Fibroblast of villous mesenchyme (primary cell): ENCODE data around the gene KCNK5. TPM values are rescaled to one million over a fixed set of nuclear protein-coding genes. Genes with fewer than 3 reads are reported as not detected.

ENCODE experiments used
- DNase-seq: peaks from one replicate; pipeline ENCODE4 v3.0.0-alpha.2; 2010; ENCODE audit warnings: low read depth
- H3K4me3 ChIP-seq: 2 replicates; pipeline ENCODE4 v1.5.1; 2011; ENCODE audit warnings: low read depth, mild to moderate bottlenecking, low read length
- total RNA-seq: library from RNA; depleted of rRNA; stranded (reverse); fragments of >200 nt; gene quantifications from 2 replicates; pipeline ENCODE4 v1.2.3, GENCODE V29; 2012
- TF ChIP-seq, protein P1 (sequence below): IDR thresholded peaks from 2 replicates; pipeline ENCODE4 v1.5.1; 2012; ENCODE audit warnings: low read depth, mild to moderate bottlenecking, low read length; ENCODE audit not compliant: insufficient read depth

KCNK5 gene
- total RNA-seq, 1 donor, result not detected

DNA sequence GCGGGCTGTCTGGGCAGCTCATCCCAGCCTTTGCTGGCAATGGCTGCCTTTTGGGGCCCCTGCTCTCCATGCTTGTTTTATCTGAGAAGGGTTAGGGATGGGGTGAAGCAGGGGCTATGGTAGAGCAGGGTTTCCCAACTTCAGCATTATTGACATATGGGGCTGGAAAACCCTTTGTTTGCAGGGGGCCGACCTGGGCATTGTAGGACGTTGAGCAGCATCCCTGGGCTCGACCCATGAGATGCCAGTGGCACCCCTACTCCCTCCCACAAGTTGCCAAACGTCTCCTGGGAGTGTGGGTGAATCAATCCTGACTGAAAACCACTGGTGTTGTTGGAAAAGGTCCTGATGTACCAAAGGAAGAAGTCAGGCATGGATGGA, 56.9 kb downstream of the KCNK5 start:
- no peak for DNase-seq
- TF ChIP-seq, protein P1, sequence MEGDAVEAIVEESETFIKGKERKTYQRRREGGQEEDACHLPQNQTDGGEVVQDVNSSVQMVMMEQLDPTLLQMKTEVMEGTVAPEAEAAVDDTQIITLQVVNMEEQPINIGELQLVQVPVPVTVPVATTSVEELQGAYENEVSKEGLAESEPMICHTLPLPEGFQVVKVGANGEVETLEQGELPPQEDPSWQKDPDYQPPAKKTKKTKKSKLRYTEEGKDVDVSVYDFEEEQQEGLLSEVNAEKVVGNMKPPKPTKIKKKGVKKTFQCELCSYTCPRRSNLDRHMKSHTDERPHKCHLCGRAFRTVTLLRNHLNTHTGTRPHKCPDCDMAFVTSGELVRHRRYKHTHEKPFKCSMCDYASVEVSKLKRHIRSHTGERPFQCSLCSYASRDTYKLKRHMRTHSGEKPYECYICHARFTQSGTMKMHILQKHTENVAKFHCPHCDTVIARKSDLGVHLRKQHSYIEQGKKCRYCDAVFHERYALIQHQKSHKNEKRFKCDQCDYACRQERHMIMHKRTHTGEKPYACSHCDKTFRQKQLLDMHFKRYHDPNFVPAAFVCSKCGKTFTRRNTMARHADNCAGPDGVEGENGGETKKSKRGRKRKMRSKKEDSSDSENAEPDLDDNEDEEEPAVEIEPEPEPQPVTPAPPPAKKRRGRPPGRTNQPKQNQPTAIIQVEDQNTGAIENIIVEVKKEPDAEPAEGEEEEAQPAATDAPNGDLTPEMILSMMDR, result no peak
- no peak overlapping the region for H3K4me3 ChIP-seq

DNA sequence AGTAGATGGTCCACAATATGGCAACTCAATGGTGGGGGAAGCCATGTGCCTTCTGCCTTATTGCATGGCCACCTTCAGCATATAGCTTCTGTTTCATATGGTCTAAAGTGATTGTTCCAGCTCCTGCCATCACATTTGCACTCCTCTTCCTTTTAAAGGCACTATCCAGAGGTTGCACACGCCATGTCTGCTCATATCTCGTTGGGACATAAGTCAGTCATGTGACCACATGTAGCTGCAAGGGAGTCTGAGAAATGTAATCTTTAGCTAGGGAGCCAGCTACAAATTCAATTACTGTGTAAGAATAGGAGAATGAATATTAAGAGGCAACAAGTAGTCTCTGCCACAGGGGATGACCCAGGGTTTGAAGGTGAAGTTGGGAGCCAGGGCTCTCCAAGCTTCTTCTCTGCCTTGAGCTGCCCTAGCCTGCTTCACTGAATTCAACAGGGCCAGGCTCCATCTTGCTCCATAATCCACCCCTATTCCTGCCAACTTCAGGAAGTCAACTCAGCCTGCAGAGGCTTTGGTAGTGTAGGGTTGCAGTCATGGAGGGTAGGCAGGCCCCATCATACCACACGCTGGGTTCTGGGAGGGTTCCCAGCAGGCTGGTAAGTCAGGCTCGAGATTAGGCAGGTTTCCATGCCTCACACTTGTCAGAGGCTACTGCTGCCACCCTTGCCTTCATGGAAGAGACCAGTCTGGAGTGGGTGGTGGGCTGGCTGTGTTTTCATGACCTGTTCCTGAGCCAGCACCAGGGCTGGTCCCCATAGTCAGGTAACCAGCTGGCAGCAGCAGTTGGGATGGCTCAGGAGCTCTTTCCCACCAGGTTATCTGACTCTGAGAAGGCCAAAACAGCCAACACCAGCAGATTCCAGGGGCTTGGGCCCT, 57.5 kb downstream of the KCNK5 start:
- TF ChIP-seq, protein P1, result no peak
- no peak overlapping the region for H3K4me3 ChIP-seq
- DNase-seq, result no peak

DNA sequence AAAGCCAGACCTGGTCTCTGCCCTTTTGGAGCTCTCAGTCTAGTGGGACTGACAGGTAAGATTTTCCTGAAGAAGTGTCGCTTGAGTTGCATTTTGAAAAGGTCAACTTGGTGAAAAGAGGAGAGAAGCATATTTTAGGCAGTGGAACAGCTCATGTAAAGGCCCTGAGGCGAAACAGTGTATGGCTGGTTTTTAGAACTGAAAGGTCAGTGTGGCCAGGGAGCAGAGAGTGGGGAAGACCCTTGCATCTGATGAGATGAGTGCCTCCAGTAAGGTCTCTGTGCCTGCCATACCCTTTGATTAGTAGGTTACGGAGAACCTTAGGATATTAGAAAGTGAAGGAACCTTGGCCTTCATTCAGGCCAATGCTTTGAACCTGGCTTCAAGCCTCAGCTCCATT, 58.4 kb downstream of the KCNK5 start:
- no peak for DNase-seq
- no peak overlapping the region for H3K4me3 ChIP-seq
- TF ChIP-seq, protein P1, result no peak

DNA sequence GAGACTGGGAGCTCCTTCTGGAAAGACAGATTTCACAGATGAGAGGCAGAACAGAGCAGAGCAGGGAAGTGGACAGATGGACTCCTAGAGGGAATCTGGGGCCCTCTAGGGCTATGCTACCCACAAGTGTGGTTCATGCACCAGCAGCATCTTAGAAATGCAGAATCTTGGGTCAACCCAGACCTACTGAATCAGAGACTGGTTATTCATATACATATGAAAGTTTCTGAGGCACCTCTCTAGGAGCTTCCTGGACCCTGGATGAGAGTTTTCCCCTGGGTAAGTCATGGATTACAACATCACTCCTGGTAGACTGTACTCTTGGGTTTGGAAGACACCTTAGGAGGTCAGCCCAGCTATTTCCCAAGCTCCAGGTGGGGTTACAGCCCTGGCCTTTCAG, 58.9 kb downstream of the KCNK5 start:
- TF ChIP-seq, protein P1, result no peak
- H3K4me3 ChIP-seq, result no peak overlapping the region
- DNase-seq, result no peak

DNA sequence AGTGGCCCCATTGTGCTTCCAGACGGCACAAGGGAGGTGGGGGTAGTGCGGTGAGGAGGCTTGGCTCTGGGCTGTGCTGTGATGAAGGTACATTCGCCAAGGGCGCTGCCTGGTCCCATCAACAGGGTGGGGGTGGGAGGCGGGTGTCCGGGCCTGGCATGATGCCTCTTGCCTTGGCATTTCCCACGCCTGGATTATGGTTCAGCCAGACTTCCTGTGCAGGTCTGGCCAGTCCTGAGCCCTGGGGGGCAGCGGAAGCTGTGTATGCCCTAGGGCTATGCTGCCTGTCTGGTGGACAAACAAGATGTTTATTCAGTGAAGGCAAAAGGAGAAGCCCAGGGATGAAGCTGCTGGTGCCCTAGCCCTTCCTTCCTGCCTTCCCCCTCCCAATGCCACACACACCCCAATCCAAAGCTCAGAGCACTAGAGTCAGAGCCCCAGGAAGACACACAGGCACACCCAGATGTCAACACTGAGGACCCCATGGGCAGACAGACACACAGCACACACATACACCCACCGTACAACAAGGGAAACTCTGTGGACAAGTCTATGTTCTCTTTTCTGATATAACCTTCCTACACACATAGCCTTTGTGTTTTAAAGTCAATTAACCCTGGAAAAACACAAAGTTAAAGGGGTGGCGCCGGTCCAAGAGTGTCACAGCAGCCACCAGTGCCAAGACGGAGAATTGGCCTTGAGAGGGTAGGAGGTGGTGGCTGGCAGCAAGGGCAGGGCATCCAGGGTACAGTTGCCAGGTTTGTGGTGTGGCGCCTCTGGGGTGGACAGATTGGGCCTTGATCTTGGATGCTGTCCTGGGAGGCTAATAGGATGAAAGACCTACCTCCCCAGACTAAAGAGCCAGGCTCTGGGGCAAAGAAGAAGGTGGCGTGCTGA, 59.6 kb downstream of the KCNK5 start:
- H3K4me3 ChIP-seq, result no peak overlapping the region
- no peak for DNase-seq
- TF ChIP-seq, protein P1, result no peak

DNA sequence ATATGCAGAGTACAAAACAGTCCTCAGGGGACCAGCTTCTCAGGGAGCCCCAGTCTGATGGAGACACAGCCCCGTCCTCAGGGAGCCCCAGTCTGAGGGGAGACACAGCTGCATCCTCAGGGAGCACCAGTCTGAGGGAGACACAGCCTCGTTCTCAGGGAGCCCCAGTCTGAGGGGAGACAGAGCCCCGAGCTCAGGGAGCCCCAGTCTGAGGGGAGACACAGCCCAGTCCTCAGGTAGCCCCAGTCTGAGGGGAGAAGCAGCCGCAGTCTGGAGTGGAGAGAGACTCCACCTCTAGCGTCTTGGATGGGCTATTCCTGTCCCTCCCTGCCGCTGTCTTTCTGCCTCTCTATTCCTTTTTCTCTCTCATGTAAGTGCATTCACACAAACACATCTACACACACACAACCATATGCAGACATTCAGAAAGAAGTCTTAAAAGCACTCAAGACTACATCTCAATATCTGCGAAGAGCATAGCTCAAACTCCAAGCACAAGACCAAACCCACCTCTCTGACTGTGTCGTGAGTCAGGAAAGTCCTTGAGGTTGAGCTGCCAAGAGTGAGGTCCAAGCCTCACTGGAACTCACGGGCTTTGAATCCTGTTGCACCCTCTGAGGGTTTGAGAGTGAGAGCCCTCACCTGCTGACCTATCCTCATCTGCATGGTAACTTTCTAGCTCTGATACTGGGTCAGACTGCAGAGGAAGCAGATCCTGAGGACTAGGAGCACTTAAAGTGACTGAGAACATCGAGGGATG, 61.2 kb downstream of the KCNK5 start:
- TF ChIP-seq, protein P1, result no peak
- no peak for DNase-seq
- no peak overlapping the region for H3K4me3 ChIP-seq
